VCaP (cell line): ENCODE results near the gene HIRA.

Experiments used
- H3K27ac ChIP-seq: fragments of 450-650 bp; 2 replicates; pipeline ENCODE4 v1.5.1; 2017
- TF ChIP-seq, protein P1 (sequence below): fragments of 450-650 bp; conservative IDR thresholded peaks from 2 replicates; pipeline ENCODE4 v1.5.1; 2017; ENCODE audit warnings: mild to moderate bottlenecking, moderate library complexity

HIRA gene

GRCh38 chr22:19461506-19461905 lies 30.0 kb upstream of the HIRA start:
- TF ChIP-seq, protein P1, sequence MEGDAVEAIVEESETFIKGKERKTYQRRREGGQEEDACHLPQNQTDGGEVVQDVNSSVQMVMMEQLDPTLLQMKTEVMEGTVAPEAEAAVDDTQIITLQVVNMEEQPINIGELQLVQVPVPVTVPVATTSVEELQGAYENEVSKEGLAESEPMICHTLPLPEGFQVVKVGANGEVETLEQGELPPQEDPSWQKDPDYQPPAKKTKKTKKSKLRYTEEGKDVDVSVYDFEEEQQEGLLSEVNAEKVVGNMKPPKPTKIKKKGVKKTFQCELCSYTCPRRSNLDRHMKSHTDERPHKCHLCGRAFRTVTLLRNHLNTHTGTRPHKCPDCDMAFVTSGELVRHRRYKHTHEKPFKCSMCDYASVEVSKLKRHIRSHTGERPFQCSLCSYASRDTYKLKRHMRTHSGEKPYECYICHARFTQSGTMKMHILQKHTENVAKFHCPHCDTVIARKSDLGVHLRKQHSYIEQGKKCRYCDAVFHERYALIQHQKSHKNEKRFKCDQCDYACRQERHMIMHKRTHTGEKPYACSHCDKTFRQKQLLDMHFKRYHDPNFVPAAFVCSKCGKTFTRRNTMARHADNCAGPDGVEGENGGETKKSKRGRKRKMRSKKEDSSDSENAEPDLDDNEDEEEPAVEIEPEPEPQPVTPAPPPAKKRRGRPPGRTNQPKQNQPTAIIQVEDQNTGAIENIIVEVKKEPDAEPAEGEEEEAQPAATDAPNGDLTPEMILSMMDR: no peak

GRCh38 chr22:19460036-19460435 lies 28.5 kb upstream of the HIRA start:
- no peak overlapping the region for H3K27ac ChIP-seq
- TF ChIP-seq, protein P1: no peak

More at GRCh38 chr22:19461506-19461905, 30.0 kb upstream of the HIRA start:
- H3K27ac ChIP-seq: no peak overlapping the region

DNA sequence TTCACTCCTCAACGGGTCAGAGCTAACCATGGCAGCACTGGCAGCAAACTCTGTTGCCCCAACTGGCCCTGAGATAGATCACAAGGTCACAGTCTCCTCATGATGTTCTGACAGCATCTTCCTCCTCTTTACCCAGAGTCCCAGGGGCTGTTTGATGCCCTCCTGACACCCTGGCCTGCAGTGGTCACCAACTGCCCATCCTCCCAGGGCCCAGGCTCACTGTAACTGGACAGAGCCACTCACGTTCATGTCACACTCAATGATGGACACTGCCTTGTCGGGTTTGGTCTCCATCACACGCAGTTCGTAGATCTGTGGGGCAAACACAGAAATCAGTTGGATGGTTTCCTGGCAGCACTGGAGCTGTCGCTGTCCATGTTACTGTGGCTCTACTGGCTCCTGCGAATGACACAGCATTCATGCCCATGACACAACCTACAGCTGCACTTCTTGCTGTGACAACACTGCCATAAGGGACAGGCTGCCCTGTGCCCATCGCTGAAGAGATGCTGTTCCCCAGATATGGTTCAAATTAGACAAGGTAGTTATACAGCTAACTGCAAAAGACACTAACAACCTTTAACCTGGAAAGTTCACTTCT lies 26.4 kb upstream of the HIRA start:
- TF ChIP-seq, protein P1: no peak
- no peak overlapping the region for H3K27ac ChIP-seq

DNA sequence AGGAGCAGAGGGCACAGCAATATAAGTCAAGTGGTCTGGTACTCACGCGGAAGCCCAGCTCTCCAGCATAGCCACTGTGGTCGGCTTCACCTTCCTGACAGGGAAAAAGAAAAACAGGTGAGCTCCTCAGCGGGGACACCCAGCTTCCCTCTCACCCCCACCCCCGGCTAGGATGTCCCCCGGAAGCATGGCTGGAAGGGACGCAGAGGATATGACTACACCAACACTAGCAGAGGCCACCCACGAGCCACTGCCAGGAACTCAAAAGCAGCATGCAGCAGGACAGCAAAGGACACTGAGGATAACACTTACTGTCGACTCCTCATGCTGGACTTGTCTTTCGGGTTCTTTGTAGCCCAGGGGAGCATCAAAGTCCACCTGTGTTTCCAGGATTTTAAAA lies 25.0 kb upstream of the HIRA start:
- TF ChIP-seq, protein P1: no peak
- H3K27ac ChIP-seq: no peak overlapping the region

DNA sequence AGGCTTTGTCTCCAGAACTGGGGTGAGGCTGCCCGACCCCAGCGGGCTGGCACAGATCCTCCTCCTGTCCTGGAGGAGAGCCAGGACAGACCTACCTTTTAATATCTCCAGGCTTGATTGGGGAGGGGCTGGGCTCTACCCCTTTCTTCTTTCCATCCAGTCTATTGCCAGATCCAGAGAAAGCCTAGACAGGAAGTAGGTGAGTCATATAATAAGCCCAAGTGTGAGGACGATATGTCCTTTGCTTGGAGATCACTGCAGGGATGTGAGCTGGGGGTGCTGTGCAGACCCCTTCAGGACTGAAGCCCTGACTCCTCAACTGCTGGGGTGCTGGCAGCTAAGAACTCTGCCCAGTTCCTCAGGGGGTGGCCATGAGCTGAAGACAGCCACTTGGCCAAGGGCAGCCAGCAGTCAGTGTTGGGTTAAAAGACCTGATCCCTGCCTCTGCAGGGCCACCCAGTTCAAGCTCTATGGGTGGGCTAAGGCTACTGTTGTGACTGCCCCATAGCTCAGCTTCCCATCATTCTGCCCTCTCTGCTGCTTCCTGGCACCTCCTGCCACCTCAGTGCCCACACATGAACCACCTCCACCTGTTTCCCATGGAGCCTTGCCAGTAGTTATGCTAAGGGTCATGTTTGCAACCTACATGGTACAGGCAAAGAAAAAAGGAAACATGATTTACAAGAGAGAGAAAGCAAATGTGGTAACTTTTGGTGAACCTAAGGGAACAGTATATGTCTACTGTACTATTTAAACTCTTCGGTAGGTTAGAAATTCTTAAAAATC lies 24.2 kb upstream of the HIRA start:
- no peak overlapping the region for H3K27ac ChIP-seq
- TF ChIP-seq, protein P1: no peak

DNA sequence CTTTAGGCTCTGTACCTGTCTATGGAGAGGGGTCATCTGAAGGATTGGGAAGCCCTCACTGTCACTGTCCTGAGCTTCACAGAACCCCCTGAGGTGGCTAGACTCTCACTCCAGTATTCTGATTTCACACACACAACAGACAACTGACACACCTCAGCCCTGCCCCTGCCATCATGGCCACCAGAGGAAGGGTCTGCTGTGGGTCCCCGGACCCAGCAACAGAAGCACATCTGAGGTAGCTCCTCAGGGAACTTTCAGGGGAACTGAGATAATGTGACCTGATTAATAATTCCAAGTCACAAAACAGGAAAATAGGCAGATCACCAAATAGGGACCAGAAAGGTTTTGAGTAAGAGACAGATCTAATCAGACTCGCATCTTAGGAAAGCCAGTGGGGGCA lies 23.5 kb upstream of the HIRA start:
- TF ChIP-seq, protein P1: no peak
- no peak overlapping the region for H3K27ac ChIP-seq

- TF ChIP-seq, protein P1: no peak
- no peak overlapping the region for H3K27ac ChIP-seq
Measured at GRCh38 chr22:19454156-19454555, 22.6 kb upstream of the HIRA start.
